ENCODE results near the gene TTC22.

TTC22 gene

DNA sequence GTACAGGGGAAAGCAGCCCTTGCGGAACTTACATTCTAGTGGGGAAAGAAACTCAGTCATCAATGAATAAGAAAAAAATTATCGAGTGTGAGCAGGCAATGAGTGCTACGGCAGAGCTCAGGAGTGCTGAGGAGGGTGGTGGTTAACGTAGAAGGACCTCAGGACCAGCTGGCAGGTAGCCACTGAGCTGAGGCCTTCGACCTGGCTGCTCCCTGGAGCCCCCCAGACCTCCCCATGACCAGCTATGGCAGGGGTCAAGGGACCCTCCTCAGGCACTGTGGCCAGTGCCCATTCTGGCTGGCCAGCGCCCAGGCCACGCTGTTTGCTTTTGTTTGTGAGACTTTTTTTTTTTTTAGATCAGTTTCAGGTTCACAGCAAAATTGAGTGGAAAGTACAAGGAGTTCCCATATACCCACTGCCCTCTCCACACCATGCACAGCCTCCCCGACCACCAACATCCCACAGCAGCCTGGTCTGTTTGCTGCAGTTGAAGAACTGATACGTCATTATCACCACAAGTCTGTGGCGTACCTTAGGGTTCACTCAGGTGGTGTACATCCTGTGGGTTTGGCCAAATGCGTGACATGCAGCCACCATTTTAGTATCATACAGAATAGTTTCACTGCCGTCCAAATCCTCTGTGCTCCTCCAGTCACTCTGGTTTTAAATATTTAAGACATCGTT is 11.8 kb upstream of the TTC22 start:
- H3K4me3 ChIP-seq (ENCODE audit: low read depth, low read length), result no peak overlapping the region
- no peak for DNase-seq (ENCODE audit: low read depth)
- TF ChIP-seq, protein P1, sequence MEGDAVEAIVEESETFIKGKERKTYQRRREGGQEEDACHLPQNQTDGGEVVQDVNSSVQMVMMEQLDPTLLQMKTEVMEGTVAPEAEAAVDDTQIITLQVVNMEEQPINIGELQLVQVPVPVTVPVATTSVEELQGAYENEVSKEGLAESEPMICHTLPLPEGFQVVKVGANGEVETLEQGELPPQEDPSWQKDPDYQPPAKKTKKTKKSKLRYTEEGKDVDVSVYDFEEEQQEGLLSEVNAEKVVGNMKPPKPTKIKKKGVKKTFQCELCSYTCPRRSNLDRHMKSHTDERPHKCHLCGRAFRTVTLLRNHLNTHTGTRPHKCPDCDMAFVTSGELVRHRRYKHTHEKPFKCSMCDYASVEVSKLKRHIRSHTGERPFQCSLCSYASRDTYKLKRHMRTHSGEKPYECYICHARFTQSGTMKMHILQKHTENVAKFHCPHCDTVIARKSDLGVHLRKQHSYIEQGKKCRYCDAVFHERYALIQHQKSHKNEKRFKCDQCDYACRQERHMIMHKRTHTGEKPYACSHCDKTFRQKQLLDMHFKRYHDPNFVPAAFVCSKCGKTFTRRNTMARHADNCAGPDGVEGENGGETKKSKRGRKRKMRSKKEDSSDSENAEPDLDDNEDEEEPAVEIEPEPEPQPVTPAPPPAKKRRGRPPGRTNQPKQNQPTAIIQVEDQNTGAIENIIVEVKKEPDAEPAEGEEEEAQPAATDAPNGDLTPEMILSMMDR (conservative IDR thresholded peaks at IDR 0.05; ENCODE audit: low read depth, low read length), result no peak

DNA sequence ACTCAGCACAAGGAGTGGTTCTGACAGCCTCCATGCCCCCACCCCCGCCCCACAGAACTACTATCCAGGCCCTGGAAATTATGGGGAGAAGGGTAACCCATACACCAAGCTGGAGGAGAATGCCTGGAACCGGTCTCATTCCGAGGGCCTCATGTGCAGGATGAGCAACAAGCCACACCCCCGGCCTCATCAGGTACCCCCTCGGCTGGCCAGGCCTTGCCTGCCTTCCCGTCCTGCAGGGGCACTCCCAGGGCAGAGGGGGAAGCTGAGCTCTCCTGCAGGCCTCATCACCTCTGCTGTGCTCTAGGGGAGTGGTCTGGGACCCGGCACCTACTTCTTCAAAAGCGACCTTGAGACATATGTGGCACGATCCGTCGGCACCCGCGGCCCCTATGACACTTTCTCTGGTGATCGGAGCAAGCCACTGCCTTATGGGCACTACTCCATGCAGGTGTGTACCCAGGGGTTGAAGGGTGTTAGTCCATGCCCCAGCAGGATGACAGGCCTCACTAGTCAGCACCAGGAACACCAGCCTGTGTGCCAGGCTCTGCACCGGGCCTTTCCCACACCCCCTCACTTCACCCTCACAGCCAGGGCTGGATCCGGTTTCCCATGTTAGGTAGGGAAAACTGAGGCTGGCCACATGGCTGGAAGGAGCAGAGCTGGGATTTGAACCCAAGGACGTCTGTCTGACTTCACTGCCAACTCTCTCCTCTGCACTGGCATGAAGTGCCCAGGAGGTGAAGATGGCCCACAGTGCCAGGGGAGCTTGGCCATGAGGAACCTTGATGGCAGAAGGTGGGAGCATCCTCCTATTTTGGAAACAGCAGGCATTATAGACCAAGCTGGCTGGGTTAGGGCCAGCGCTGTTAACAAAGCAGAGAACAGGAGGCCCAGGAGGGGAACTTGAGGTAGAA is 10.9 kb upstream of the TTC22 start:
- TF ChIP-seq, protein P1 (conservative IDR thresholded peaks at IDR 0.05; ENCODE audit: low read depth, low read length), result no peak
- DNase-seq (ENCODE audit: low read depth), result no peak
- H3K4me3 ChIP-seq (ENCODE audit: low read depth, low read length), result no peak overlapping the region

DNA sequence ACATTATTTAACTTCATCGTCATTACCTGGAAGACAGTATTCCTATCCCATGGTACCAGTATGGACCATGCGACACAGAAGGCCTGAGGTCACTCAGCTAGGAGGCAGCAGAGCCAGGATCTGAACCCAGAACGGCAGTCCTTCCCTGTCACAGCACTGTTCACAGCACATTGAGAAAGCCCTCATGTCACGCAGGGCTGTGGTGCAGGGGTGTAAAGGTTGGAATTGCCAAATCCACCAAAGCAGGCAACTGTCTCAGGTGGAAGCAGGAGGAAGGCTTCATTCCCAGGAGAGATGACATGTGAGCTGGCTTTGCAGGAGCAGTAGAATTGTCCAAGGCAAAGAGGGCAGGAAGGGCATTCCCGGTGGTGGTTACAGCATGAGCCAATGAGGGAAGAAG is 9.9 kb upstream of the TTC22 start:
- DNase-seq (ENCODE audit: low read depth), result no peak
- TF ChIP-seq, protein P1 (conservative IDR thresholded peaks at IDR 0.05; ENCODE audit: low read depth, low read length), result no peak
- no peak overlapping the region for H3K4me3 ChIP-seq (ENCODE audit: low read depth, low read length)

- DNase-seq (ENCODE audit: low read depth), result peak; percentile 65
- H3K4me3 ChIP-seq (ENCODE audit: low read depth, low read length), result no peak overlapping the region
- TF ChIP-seq, protein P1 (conservative IDR thresholded peaks at IDR 0.05; ENCODE audit: low read depth, low read length), result peak; percentile 94
Measured at GRCh38 chr1:54810153-54810942, 9.2 kb upstream of the TTC22 start.

GRCh38 chr1:54809496-54810074 is 8.5 kb upstream of the TTC22 start:
- H3K4me3 ChIP-seq (ENCODE audit: low read depth, low read length), result no peak overlapping the region
- TF ChIP-seq, protein P1 (conservative IDR thresholded peaks at IDR 0.05; ENCODE audit: low read depth, low read length), result no peak
- DNase-seq (ENCODE audit: low read depth), result no peak

DNA sequence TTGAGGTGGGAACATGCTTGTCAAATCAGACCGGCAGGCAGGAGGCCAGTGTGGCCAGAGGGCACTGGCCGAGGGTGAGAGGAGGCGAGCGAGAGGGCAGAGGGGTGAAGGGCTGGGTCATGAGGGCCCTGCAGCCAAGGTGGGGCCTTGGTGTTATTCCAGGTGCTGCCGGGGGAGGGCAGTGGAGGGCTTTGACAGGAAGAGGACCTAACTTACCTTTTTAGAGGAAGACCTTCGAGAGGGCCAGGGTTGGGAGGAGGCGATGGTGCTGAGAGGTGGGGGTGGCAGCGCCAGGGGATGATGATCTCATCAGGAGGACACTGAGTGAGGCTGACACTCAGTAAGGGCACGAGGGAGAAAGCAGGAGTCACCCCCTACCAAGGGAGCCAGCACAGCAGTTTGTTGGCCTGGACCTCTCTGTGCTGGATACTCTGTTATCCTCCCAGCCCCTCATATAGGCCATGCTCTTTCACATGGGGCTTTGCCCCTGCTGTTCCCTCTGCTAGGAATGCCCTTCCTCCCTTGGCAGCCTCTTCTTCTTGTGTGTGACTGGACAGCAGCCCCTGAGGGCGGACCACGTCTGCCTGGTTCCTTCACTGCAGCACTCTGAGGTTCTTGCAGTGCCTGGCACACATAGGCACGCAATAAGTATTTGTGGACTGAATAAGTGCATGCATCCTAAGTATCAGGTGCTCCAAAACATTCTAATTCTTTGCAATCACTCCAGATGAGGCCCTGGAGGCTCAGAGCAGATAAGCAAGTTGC is 7.5 kb upstream of the TTC22 start:
- DNase-seq (ENCODE audit: low read depth), result no peak
- H3K4me3 ChIP-seq (ENCODE audit: low read depth, low read length), result no peak overlapping the region
- TF ChIP-seq, protein P1 (conservative IDR thresholded peaks at IDR 0.05; ENCODE audit: low read depth, low read length), result peak; percentile 43
